NCI-H2227 treated with DMSO at 0.1 percent for 48 hours (cell line): Measurements from ENCODE around the gene NMT1.
A peak's percentile ranks its signal among the peaks of the same experiment; 100 is the strongest.
"Not testable (repeated sequence)": the region's sequence is repeated elsewhere in the genome, so short reads cannot be mapped to it uniquely, and the experiment has no call there.

Experiments
- DNase-seq: peaks from one replicate; lab custom pipeline; 2025; lab: John Stamatoyannopoulos, UW

Gene NMT1

DNA sequence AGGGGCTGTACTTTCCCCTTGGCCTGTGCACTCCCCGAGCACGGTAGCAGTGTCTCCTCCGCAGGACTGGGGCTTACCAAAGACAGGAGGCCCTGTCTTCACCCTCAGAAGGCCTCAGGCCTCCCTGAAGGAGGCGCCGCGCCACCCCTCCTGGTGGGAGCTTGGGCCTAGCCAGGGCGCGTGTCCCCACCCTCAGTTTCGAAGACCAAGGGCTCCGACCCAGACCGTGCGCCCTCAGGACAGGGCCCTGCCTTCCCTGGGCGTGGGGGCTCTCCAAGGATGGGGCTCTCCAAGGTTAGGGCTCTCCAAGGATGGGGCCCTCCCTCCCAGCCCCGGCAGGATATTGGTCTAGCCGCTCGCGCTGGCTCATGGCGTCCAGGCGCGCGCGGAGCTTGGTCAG, 59.4 kb downstream of the NMT1 start:
- no peak for DNase-seq

DNA sequence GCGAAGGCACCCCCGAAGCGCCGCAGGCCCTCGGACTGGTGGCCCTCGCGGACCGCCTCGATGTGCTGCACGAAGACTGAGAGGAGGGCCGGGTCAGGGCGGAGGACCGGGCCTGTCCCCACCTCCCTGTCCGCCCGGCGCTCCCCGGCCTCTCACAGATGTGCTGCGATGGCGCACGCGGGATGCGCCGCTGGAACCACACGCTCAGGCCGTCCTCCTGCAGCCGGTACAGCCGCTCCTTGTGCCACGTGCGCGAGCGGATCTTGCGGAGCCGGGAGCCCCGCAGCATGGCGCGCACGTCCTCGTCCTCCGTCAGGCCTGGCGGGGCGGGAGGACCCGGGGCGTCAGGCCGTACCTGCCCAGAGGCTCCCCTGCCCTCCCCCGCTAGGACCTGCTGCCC, 59.9 kb downstream of the NMT1 start:
- no peak for DNase-seq

DNA sequence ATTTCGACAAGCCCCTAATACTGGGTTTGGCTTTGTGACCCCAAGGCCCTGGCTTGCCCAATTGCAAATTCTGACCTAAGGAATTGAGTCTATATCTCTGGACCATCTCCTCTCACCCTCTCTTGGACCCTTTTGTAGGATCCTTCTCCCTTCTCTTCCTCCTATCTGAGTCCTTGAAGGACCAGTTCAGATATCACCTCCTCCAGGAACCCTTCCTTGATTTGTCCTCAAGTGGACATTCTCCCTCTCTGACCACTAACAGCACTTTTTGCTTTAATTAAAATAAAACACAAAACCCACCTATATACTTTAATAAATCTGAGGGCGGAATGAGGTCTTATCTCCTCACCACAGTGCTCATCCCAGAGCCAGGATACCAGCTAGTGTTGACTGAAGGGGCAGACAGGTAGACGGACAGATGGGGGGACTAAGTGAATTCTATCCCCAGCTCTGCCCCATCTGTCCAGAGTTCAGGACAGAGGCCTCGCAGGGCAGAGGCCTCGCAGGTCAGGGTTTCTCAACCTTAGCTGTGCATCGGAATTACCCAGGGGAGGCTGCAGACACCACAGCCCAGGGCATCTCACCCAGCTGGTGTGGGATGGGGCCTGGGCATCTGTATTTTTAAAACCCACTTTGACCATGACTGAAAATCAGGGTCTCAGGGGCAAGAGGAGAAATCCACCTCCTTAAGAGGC, 62.1 kb downstream of the NMT1 start:
- no peak for DNase-seq

DNA sequence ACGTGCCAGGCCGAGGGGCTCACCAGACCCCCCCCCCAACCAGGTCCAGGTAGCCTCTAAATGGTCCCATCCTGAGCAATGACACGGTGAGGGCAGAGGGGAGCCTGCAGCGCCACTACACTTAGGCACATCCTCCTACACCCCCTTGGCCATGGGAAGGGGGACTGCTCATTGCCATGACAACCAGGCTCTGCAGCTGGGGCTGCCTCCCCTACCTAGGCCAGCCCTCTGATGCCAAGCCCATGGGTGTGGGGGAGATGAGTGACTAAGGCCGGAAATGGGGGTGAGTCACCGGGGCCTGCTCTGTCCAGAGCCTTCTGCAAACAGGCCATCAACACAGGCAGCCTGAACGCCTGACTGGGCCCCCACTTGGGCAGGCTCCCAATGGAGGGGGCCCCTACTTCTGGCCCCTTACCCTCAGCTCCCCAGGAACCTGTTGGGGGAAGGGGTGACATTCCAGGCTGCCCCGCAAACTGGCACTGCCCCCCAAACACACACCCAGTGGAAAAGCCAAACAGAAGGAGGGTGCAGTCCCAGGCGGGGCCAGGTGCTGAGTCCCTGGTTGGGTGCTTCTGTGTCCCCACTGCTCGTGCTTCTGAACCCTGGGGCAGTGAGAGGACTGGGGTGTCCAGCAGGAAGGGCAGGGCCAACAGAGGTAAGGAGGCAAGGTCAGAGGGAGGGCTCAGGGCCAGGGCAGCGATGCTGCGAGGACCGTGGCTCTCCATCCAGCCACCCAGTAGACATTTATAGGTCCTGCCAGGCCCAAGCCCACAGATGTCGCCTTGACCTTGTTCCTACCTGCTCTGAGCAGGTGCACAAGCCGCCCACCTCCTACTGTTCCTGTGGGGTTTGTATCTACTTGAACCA, 63.0 kb downstream of the NMT1 start:
- DNase-seq = no peak

DNA sequence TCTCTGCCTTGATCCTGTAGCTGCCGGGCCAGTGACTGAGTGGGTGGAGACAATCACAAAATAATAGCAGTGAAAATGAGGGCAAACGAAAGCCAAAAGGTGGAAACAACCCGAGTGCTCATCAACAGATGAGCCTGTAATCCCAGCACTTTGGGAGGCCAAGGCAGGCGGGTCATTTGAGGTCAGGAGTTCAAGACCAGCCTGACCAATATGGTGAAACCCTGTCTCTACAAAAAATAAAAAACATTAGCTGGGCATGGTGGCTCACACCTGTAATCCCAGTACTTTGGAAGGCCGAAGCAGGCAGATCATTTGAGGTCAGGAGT, 63.6 kb downstream of the NMT1 start:
- DNase-seq = not testable (repeated sequence)

DNA sequence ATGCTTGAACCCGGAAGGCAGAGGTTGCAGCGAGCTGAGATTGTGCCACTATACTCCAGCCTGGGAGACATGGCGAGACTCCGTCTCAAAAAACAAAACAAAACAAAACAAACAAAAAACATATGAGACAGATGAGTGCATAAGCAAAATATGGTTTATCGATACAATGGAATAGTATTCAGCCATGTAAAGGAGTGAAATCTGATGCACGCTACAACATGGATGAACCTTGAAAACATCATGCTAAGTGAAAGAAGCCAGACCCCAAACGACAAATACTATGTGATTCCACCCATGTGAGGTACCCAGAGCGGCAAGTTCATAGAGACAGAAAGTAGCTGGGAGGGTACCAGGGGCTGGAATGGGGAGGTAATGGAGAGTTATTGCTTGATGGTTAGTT, 64.4 kb downstream of the NMT1 start:
- DNase-seq = no peak

DNA sequence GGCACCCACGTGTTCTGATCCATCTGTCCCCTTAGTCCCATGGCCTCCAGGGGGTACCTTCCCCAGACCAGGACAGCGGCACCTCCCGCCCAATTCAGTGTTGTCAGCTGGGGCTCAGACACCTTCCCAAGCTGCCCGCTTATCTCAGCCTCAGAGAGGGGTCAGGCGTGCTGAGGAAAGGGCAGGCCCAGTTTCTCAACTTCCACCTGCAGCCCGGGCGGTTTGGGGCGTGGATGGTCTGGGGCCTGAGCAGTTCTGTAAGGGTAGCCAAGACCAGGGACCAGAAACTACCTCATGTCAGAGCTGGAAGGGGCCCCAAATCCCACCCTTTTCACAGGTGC, 66.1 kb downstream of the NMT1 start:
- no peak for DNase-seq

DNA sequence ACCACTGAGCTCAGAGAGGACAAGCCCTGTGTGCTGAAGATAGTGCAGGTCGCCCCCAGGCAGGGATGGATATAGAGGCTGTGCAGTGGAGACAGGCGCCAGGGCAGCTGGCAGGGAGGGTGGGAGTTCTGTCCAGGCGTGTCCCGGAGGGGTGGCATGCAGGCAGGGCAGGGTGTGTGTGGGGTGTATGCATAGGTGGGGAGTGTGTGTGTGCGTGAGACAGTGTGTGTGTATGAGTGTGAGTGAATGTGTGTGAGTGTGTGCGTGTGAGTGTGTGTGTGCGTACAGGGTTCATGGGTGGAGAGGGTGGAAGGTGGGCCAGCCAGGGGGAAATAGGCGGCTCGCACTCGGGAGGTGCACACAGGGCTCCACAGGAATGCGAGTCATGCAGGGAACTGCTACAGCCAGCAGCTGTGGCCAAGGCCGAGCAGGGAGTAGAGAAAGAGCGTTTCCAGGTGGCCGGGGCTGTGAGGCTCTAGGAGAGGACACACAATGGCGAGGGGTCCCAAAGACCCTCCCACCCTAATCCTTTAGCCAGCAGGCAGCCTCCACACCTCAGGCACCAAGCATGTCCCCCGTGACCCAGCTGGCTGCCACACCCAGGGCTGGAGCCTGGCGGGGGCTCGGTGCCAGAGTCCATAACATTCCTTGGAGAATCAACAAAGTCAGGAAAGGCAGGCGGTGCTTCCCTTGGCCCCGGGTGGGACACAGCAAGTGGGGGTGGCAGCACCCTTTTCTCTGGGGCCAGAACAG, 66.6 kb downstream of the NMT1 start:
- no peak for DNase-seq

DNA sequence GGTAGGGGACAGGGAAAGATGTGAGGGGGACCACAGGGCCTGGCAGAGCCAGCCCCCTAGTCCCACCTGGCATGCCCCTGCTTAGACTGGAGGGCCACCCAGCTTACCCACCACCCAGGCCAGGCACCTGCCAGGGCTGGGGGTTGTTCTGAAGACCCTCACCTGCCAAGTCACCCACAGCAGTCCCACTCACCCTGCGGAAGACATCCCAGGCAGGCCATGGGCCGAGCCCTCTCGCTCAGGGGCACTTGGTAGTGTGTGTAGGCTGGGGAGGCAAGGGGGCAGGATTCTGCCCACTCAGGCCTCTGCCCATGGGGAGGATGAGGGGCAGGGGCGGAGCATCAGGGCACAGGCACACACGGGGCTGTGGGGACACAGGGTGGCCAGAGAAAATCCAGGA, 67.2 kb downstream of the NMT1 start:
- DNase-seq = no peak

DNA sequence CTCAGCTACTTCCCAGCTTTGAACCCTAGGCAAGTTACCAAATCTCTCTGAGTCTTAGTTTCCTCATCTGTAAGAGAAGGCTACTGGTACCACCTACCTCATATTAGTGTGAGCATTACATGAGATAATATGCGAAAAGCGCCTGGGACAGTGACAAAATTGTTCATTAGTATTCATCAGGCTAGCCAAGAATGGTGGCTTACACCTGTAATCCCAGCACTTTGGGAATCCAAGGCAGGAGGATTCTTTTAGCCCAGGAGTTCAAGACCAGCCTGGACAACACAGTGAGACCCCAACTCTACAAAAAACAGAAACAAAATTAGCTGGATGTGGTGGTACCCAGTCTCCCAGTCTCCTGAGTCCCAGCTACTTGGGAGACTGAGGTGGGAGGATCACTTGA, 67.9 kb downstream of the NMT1 start:
- no peak for DNase-seq

DNA sequence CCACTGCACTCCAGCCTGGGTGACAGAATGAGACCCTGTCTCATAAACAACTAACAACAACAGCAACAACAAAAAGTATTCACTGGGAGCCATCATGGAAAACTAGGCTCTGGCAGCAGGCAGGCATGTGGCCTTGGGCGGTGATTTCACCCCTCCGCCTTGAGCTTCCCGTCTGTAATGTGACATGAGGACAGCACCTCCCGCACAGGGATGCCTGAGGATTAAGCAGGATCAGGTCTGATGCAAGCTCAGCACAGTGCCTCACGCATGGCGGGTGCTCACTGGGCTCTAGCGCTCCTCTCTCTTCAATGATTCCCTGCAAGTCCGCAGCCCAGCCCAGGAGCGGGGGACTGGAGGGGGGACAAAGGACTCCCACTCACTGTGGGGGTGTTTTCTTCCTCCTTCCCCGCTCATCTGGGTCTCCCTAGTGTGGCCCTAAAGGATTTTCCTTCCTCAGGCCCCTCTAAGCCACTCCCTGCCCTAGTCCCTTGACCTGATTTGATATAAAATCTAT, 68.4 kb downstream of the NMT1 start:
- DNase-seq = no peak

DNA sequence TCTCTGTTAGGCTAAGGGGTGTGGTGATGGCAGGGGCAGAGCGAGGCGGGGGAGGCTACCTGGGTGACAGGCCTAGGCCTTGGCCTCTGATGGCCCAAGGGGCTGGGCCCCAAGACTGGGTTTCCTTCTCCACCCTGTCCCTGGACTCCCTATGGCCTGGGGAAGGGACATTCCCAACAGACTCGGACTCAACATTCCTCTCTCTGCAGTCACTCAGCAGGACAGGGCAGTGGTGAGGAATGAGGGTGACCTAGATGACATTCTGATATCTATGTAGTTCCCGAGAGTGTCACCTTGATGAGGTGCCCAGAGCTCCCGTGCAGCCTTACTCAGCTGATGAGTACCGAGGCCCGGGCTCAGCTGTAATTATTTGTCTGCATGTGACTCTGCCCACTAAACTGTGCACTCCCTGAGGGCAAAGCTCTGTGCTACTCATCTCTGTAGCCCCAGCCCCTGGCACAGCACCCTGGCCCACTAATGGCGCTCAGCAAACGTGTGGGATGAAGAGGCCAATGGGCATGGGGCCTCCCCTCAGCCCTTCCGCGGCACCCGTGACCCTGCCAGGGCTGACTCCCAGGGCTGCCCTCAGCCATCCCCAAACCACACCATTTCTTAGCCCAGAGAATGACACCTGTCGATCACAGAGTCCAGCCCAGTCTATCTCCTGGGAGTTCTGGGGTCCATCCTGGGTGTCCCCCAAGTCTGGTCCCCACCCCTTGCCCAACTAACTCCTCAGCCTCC, 69.0 kb downstream of the NMT1 start:
- DNase-seq = no peak

DNA sequence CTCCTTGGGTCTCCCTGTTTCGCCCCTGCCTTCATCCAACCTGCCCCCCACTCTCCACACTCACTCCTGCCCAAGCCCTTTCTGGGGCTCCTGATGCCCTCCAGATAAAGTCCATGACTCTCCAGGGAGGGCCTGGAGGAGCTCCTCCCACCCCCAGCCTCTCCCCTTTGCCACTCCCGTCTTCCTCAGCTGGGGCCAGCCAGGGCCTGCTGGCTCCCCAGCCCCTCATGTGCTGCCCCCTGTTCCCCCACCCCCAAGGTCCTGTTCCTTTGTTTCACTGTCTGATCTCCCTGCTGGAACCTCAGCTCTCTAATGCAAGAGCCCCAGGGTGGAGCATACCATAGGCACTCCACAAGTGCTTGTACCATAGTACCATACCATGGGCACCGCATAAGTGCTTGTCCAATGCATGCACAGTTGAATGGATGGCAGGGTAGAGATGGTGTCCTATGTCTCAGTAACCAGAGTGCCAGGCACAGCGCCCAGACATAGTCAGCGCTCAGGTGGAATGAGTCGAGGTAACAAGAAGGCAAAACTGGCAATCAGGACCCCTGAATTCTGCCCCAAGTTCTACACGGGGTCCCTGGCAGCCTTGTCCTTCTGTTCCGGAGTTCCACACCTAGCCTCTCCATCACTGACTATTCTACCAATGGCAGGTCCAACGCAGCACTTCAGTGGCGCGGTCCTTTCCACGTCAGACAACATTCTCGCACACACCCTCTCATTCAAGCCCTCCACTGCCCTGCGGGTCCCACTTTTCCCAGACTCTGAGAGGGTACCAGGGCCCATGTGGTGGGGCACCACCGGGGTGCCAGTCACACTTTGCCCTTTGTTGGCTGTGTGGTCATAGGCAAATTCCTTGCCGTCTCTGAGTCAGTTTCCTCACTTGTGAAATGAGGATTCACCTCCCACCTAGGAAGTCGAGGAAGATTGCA, 69.8 kb downstream of the NMT1 start:
- DNase-seq = no peak

DNA sequence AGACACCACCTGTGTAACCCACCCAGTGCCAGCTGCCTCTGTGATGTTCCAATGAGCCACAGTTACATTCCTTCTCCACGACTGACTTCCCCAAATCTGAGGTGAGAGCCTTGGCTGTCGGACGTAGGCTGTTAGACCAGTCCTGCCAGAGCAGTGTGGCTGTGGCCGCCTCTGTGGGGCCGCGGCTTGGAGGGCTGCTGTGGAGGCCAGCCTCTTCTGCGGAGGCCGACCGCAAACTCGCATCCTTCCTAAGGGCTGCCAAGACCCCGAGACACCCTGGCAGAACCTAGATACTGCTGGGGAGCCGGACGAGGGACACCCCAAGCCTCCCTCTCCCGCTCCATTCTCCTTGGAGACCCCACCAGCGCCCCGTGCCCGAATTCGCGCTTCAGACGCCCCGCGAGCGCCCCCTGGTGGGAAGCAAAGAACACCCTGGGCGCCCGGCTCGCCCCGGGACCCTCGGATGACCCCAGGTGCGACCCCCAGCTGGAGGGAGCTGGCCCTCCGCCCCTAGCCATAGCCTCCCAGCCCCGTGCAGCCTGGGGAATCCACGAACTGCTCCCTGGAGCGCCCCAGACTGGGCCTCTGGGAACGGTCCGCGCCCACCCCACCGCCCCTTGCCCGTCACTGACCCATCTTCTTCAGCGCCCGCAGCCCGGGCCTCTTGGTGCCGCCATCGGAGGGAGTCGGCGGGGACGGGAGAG, 70.7 kb downstream of the NMT1 start:
- no peak for DNase-seq

DNA sequence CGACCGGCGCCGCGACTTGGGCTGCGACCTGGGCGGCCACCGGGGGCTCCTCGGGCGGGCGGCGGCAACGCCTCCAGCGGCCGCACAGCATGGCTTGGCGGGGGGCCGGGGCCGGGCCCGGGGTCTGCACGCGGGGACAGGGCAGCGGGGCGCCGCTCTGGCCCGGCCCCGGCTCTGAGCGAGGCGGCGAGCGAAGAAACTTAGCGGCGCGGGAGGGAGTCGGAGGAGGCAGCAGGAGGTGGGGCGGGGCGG, 71.1 kb downstream of the NMT1 start, which contains the start of gene PLCD3:
Gene PLCD3, minus strand, starts transcription at position 196 of the 252 bp plus-strand sequence. Its CDS starts 105 bp downstream, at position 91.
- no peak for DNase-seq

DNA sequence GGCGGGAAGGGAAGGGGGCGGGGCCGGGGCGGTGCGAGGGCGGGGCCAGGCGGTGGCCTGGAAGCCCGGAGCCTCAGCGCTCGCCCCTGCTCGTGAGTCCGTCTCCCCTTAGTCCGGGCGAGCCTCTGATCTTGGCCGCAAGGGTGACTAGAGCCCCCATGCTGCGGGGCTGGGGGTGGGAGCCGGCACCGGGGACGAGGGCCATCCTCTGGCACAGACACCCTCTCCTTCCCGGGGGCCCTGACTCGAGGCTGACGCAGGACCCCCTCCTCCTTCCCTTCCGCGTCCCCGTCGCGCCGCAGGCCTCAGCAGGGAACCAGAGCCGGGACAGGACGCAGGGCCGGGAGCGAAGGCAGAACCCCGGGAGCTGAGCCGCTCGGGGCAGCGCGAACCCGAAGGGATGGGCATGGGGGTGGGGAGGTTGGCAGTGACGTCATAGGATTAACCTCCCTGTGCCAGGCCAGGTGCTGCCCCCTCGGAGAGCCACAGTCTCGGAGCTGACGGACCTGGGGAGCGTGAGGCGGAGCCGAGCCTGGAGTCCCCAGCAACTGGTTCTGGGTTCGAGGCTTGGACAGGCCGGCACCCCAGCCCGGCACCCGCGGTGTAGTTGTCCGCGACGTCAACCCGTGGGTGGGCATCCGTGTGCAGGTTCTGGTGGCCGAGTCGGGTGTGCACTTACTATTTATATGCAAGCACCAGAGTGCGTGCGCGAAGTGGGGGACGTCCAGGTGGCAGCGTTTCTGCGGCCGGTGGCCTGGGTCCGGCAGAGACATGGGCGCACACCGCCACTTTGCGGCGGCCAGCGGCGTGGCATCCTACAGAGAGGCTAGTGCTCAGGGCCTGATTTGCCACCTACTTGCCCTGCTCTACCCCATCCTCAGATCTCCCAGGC, 71.7 kb downstream of the NMT1 start:
- peak; percentile 69 for DNase-seq

DNA sequence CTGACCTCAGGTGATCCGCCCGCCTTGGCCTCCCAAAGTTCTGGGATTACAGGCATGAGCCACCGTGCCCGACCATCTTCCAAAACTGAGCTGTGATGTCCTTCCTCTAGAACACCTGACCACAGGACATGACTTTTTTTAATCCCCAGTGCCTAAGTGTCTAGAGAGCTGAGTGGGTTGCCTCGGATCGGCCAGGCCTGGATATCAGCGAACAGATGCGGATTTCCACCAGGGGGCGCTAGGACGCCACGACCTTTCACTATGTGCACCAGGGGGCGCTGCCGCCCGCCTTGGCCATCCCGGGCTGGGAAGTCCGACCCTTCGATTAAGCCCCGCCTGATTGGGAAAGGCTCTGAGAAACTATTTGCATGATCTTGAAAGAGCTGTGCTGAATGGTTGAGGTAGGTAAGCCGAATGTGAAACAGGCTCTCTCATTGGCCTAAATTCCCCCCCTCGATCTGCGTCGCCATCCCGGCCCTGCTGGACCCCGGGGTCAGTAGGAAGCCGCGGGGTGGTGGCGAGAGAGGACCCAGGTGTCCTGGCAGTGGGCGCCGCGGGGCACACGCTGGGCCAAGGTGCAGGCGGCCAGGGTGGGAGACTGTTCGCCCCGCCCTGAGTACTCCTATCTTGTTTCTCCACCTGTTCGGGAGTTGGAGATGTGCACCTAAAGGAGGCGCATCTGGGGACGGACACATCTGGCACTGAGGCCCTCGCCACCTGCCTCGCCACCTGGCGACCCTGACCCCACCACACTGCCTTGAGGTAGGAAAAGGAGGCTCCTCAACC, 74.3 kb downstream of the NMT1 start, which contains the start of gene ACBD4:
Gene ACBD4, plus strand, starts transcription at position 496 of the 786 bp plus-strand sequence. CDS start 458 bp downstream, outside the sequence.
- DNase-seq = peak; percentile 96

DNA sequence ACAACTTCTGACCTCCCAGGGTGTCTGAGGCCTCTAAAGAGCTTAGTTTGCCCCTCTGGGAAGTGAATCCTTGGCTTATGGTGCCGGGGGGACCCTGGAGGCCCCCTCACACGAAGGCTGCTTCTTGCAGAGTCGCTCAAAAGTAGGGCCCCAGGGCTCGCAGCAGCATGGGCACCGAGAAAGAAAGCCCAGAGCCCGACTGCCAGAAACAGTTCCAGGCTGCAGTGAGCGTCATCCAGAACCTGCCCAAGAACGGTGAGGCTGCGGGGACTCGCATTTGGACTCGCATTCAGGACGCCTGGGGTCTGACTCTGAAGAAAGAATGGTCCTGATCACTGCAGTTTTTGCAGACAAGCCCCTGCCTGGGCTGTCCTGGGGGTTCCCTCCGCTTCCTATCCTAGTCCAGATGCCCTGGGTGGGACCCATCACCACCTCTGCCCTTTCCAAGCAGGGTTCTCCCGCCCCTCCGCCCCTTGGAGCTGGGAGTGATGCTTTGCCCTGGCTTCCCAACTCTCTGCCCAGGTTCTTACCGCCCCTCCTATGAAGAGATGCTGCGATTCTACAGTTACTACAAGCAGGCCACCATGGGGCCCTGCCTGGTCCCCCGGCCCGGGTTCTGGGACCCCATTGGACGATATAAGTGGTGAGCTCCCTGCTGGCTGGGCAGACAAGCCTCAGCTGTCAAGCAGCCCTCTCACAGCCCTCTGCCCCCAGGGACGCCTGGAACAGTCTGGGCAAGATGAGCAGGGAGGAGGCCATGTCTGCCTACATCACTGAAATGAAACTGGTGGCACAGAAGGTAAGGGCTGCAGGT, 75.1 kb downstream of the NMT1 start:
- no peak for DNase-seq
